Endodermal cell (in vitro differentiated cells): Measurements from ENCODE around the gene C6orf58. TPM values are rescaled to one million over a fixed set of nuclear protein-coding genes. Genes with fewer than 3 reads are reported as not detected.

Experiments
- DNase-seq: peaks from one replicate; pipeline ENCODE4 v3.0.0-alpha.2; 2017
- H3K27ac ChIP-seq: 2 replicates; pipeline ENCODE4 v1.5.1; 2013; ENCODE audit warnings: mild to moderate bottlenecking, low read depth, low read length, moderate library complexity
- H3K27me3 ChIP-seq: 2 replicates; pipeline ENCODE4 v1.6.1; 2013; ENCODE audit warnings: mild to moderate bottlenecking, low read length, moderate library complexity; ENCODE audit not compliant: insufficient read depth, control insufficient read depth, poor library complexity, severe bottlenecking
- H3K36me3 ChIP-seq: 2 replicates; pipeline ENCODE4 v1.7.0; 2013; ENCODE audit warnings: mild to moderate bottlenecking, low read length, moderate library complexity; ENCODE audit not compliant: control insufficient read depth, insufficient read depth
- H3K4me1 ChIP-seq: one replicate; pipeline ENCODE4 v1.7.0; 2013; ENCODE audit warnings: low read length; ENCODE audit not compliant: control insufficient read depth, insufficient read depth
- H3K4me3 ChIP-seq: 2 replicates; pipeline ENCODE4 v1.5.1; 2013; ENCODE audit warnings: mild to moderate bottlenecking, low read length, moderate library complexity
- H3K9ac ChIP-seq: 2 replicates; pipeline ENCODE4 v1.6.1; 2013; ENCODE audit warnings: mild to moderate bottlenecking, low read length, moderate library complexity; ENCODE audit not compliant: poor library complexity, severe bottlenecking; ENCODE audit errors: extremely low read depth
- H3K9me3 ChIP-seq: 2 replicates; pipeline ENCODE4 v1.6.1; 2013; ENCODE audit warnings: mild to moderate bottlenecking, low read length, moderate library complexity; ENCODE audit not compliant: control insufficient read depth
- H3K27ac Mint-ChIP-seq: 2 replicates; pipeline ENCODE4 v1.8.0; 2020; ENCODE audit warnings: mixed read lengths
- H3K27me3 Mint-ChIP-seq: 2 replicates; pipeline ENCODE4 v1.8.0; 2021; ENCODE audit warnings: mild to moderate bottlenecking, mixed read lengths; ENCODE audit not compliant: insufficient read depth
- H3K36me3 Mint-ChIP-seq: 2 replicates; pipeline ENCODE4 v1.8.0; 2020; ENCODE audit warnings: low read depth, mixed read lengths
- H3K4me1 Mint-ChIP-seq: 2 replicates; pipeline ENCODE4 v1.8.0; 2020; ENCODE audit warnings: mixed read lengths
- H3K4me3 Mint-ChIP-seq: 2 replicates; pipeline ENCODE4 v1.8.0; 2020; ENCODE audit warnings: mild to moderate bottlenecking, moderate library complexity, mixed read lengths
- H3K9me3 Mint-ChIP-seq: 2 replicates; pipeline ENCODE4 v1.8.0; 2020; ENCODE audit warnings: mild to moderate bottlenecking, mixed read lengths
- CTCF ChIP-seq: fragments of 200-600 bp; sonication (generic); conservative IDR thresholded peaks from 2 replicates; pipeline ENCODE4 v1.5.0; 2021; ENCODE audit warnings: antibody characterized with exemption, mild to moderate bottlenecking
- WGBS, 2 experiments: methylation state at CpG; one replicate each; pipeline versions ENCODE4 v1.1.5 to v1.1.7; 2013; ENCODE audit warnings: missing lambda C conversion rate in 2 of 2, mixed read lengths in 1 of 2; ENCODE audit not compliant: insufficient coverage in 1 of 2, insufficient read length in 1 of 2; 5-methylcytosine and 5-hydroxymethylcytosine counted together
- long read RNA-seq, 4 experiments: library from polyadenylated mRNA in 2 of 4; library from RNA in 1 of 4; library from capped mRNA in 1 of 4; stranded (forward) in 3 of 4; unstranded in 1 of 4; transcript quantifications; one replicate each; pipeline ENCODE4 v2.0.0, GENCODE V29; 2020 to 2021; ENCODE audit warnings: inconsistent platforms in 1 of 4
- polyA plus RNA-seq, 2 experiments: library from polyadenylated mRNA; stranded (reverse); fragments of 50-300 nt; gene quantifications; one replicate each; pipeline ENCODE4 v1.2.3, GENCODE V29; 2013
- total RNA-seq, 2 donors: library from RNA; stranded (reverse); fragmentation: NEBNext Ultra II Directional in 1 of 2; extraction: Animal tissue kit (Norgen Biotek cat#: 25700) in 1 of 2; gene quantifications; 2 replicates in 1 of 2; 3 replicates in 1 of 2; pipeline ENCODE4 v1.2.1, GENCODE V29; 2021

Gene C6orf58
- not detected for total RNA-seq
- not detected for polyA plus RNA-seq (2013, experiment 1 of 2)
- polyA plus RNA-seq (2013, experiment 2 of 2) = not detected
- long read RNA-seq, experiment 1, partial matches to known transcripts = 0 of 1 reads
- long read RNA-seq, experiment 1, other reads (novel, unspliced or antisense) = 1 of 1 reads
- long read RNA-seq, experiment 2 = 0 reads
- long read RNA-seq, experiment 3 = 0 reads
- long read RNA-seq, experiment 4 = 0 reads

DNA sequence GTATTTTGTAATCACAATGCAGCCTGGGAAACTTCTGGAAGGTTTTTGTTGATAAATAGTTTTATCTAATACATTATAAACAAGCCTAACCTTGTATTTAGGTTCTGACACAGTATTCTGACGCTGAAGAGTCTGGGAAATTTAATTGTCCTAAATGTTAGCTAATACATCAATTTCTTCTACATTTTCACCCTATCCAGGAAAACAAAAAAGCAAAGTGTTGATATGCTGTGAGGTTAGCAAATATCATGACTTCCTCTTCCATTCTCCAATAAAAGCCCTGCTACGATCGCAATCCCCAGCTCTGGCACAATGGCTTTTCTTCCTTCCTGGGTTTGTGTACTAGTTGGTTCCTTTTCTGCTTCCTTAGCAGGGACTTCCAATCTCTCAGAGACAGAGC is at the start of gene C6orf58:
TSS of gene C6orf58 (plus strand) at position 301 of the 400 bp plus-strand sequence. CDS start at position 313, 12 bp downstream.
- TF ChIP-seq CTCF = no peak
- Histone ChIP-seq H3K4me3 (no peak within 1 kb of the TSS), H3K27me3 (no peaks in the 10 kb centered on the region), H3K9me3 (no peaks in the 10 kb centered on the region), H3K27ac (no peak within 1 kb of the TSS), H3K4me1 (no peaks in the 10 kb centered on the region), H3K36me3 (no peaks in the 10 kb centered on the region), H3K9ac (no peak within 1 kb of the TSS)
- DNase-seq = no peak
- no peaks in the 10 kb centered on the region for H3K9me3 Mint-ChIP-seq
- H3K4me3 Mint-ChIP-seq = no peak within 1 kb of the TSS
- no peaks in the 10 kb centered on the region for H3K4me1 Mint-ChIP-seq
- no peaks in the 10 kb centered on the region for H3K27me3 Mint-ChIP-seq
- WGBS, 2 experiments = 91 to 100% methylated on average over 3 of the region's 3 CpGs
- H3K27ac Mint-ChIP-seq = no peak within 1 kb of the TSS
- H3K36me3 Mint-ChIP-seq = no peaks in the 10 kb centered on the region

GRCh38 chr6:127533011-127533410 is 44.0 kb upstream of the C6orf58 start:
- DNase-seq = no peak
- Histone ChIP-seq H3K36me3 (no peaks in the 10 kb centered on the region), H3K4me1 (no peaks in the 10 kb centered on the region), H3K27ac (no peak overlapping the region), H3K4me3 (no peak overlapping the region), H3K9me3 (no peaks in the 10 kb centered on the region), H3K9ac (no peak overlapping the region), H3K27me3 (no peaks in the 10 kb centered on the region)
- H3K27ac Mint-ChIP-seq = no peak overlapping the region
- no peak overlapping the region for H3K4me3 Mint-ChIP-seq
- no peaks in the 10 kb centered on the region for H3K9me3 Mint-ChIP-seq
- H3K4me1 Mint-ChIP-seq = no peaks in the 10 kb centered on the region
- WGBS, 2 experiments = 88 to 100% methylated on average over 1 of the region's 1 CpG
- no peak for TF ChIP-seq CTCF
- H3K36me3 Mint-ChIP-seq = no peaks in the 10 kb centered on the region
- H3K27me3 Mint-ChIP-seq = no peaks in the 10 kb centered on the region

DNA sequence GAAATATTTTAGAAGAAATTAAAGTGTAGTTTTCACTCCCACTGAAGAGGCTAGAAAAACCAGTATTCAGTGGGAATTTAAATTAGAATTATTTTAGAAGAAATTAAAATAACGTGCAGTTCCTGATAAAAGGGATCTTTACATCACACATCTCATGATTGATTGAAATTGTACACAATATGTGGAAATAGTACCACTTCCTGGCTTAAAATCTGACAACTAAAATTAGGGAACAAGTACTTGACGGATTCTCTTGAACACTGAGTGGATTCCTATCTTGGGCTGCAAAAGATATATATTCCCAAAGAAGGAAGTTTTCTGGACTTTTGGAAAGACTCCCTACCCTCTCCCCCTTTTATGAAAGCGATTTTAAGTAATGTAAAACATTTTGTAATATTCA is 43.2 kb upstream of the C6orf58 start:
- WGBS, 2 experiments = 100% methylated on average over 1 of the region's 3 CpGs
- no peak for TF ChIP-seq CTCF
- no peak for DNase-seq
- Histone ChIP-seq H3K9me3 (no peaks in the 10 kb centered on the region), H3K27ac (no peak overlapping the region), H3K36me3 (no peaks in the 10 kb centered on the region), H3K9ac (no peak overlapping the region), H3K27me3 (no peaks in the 10 kb centered on the region), H3K4me1 (no peaks in the 10 kb centered on the region), H3K4me3 (no peak overlapping the region)
- no peak overlapping the region for H3K4me3 Mint-ChIP-seq
- no peak overlapping the region for H3K27ac Mint-ChIP-seq
- H3K4me1 Mint-ChIP-seq = no peaks in the 10 kb centered on the region
- no peaks in the 10 kb centered on the region for H3K36me3 Mint-ChIP-seq
- H3K27me3 Mint-ChIP-seq = no peaks in the 10 kb centered on the region
- H3K9me3 Mint-ChIP-seq = no peaks in the 10 kb centered on the region
